ENCODE measurements around the gene SLFN14.

DNA sequence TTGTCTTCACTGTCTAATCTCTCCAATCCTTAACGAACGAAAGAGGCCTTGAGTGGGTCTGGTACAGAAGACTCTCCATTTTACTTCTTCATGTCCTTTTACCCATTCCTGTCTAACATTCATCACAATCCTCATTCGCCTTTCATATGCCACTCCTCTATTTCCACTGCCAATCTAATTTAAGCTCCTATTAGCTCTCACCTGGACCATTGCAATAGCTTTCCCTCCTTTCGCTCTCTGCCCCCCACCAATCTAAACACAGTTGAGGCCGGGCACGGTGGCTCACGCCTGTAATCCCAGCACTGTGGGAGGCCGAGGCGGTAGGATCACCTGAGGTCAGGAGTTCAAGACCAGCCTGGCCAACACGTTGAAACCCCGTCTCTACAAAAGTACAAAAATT lies 6.3 kb upstream of the SLFN14 start:
- TF ChIP-seq CTCF (conservative IDR thresholded peaks at IDR 0.05) (no peak), EZH2 (IDR thresholded peaks at IDR 0.05; ENCODE audit: low read depth) (no peak)
